Measurements from ENCODE around the gene MED28. TPM values are rescaled to one million over a fixed set of nuclear protein-coding genes. Genes with fewer than 3 reads are reported as not detected.

Gene MED28
- polyA plus RNA-seq, 1 donor from 2014 or later, result 33.7 TPM

DNA sequence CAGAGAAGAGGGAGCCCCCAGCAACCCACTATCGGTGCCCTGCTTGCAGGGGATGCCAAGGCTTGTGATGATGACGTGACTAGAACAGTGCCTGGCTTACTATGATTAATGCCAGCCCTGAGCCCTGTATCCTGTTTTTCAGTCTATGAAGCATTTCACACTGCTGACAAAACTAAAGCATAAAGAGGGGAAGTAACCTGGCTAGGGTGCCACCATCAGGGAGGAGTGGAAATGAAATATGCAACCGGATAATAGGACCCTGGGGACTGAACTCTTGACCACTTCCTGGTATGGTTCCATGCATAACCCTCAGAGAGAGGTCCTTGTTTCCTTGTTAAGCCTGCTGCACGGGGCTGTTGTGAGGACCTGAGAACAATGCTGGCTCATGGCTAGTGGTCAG, 50.3 kb downstream of the MED28 start:
- Histone ChIP-seq H3K36me3 (ENCODE audit: insufficient read depth, low read length) (no peaks in the 10 kb centered on the region), H2AFZ (ENCODE audit: low read depth, low read length) (no peak overlapping the region)
- no peak for TF ChIP-seq EP300 (conservative IDR thresholded peaks at IDR 0.05; ENCODE audit: poor library complexity, severe bottlenecking)
- TF ChIP-seq SMC3 (conservative IDR thresholded peaks at IDR 0.05; ENCODE audit: poor library complexity), result no peak
- TF ChIP-seq POLR2AphosphoS5 (IDR thresholded peaks at IDR 0.05), result no peak
- TF ChIP-seq RAD21 (conservative IDR thresholded peaks at IDR 0.05), result no peak
- no peak for TF ChIP-seq REST (IDR thresholded peaks at IDR 0.05; ENCODE audit: borderline replicate concordance)
- TF ChIP-seq MXI1 (conservative IDR thresholded peaks at IDR 0.05; ENCODE audit: poor library complexity, severe bottlenecking), result no peak
- TF ChIP-seq, protein P1, sequence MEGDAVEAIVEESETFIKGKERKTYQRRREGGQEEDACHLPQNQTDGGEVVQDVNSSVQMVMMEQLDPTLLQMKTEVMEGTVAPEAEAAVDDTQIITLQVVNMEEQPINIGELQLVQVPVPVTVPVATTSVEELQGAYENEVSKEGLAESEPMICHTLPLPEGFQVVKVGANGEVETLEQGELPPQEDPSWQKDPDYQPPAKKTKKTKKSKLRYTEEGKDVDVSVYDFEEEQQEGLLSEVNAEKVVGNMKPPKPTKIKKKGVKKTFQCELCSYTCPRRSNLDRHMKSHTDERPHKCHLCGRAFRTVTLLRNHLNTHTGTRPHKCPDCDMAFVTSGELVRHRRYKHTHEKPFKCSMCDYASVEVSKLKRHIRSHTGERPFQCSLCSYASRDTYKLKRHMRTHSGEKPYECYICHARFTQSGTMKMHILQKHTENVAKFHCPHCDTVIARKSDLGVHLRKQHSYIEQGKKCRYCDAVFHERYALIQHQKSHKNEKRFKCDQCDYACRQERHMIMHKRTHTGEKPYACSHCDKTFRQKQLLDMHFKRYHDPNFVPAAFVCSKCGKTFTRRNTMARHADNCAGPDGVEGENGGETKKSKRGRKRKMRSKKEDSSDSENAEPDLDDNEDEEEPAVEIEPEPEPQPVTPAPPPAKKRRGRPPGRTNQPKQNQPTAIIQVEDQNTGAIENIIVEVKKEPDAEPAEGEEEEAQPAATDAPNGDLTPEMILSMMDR (IDR thresholded peaks at IDR 0.05; ENCODE audit: poor library complexity, severe bottlenecking), result no peak
- TF ChIP-seq TAF1 (IDR thresholded peaks at IDR 0.05; ENCODE audit: low read depth), result no peak
- no peak for TF ChIP-seq EZH2 (IDR thresholded peaks at IDR 0.05; ENCODE audit: borderline replicate concordance, insufficient read depth, low read length, poor library complexity, severe bottlenecking)

GRCh38 chr4:17665346-17665745, 50.9 kb downstream of the MED28 start:
- Histone ChIP-seq H3K27ac (ENCODE audit: low read length) (no peak overlapping the region), H2AFZ (ENCODE audit: low read depth, low read length) (no peak overlapping the region), H3F3A (ENCODE audit: insufficient read depth, low read length, poor library complexity, severe bottlenecking) (no peaks in the 10 kb centered on the region), H3K9ac (ENCODE audit: low read length) (no peak overlapping the region), H3K9me3 (ENCODE audit: low read length) (no peaks in the 10 kb centered on the region), H3K9me2 (ENCODE audit: insufficient read depth, low read length) (no peaks in the 10 kb centered on the region), H3K27me3 (ENCODE audit: insufficient read depth, low read depth, low read length) (no peaks in the 10 kb centered on the region), H3K36me3 (ENCODE audit: insufficient read depth, low read length) (no peaks in the 10 kb centered on the region), H4K20me1 (ENCODE audit: insufficient read depth) (no peaks in the 10 kb centered on the region), H3K4me2 (ENCODE audit: low read length) (no peak overlapping the region), H3K4me3 (ENCODE audit: low read length) (no peak overlapping the region), H3K79me2 (replicated peaks; ENCODE audit: insufficient read depth, low read length) (no peaks in the 10 kb centered on the region)
- TF ChIP-seq EP300 (conservative IDR thresholded peaks at IDR 0.05; ENCODE audit: poor library complexity, severe bottlenecking) (no peak), REST (IDR thresholded peaks at IDR 0.05; ENCODE audit: borderline replicate concordance) (no peak), EZH2 (IDR thresholded peaks at IDR 0.05; ENCODE audit: borderline replicate concordance, insufficient read depth, low read length, poor library complexity, severe bottlenecking) (no peak), TAF1 (IDR thresholded peaks at IDR 0.05; ENCODE audit: low read depth) (no peak), RAD21 (conservative IDR thresholded peaks at IDR 0.05) (no peak), POLR2AphosphoS5 (IDR thresholded peaks at IDR 0.05) (no peak), MXI1 (conservative IDR thresholded peaks at IDR 0.05; ENCODE audit: poor library complexity, severe bottlenecking) (no peak), SMC3 (conservative IDR thresholded peaks at IDR 0.05; ENCODE audit: poor library complexity) (no peak)
- TF ChIP-seq, protein P1 (IDR thresholded peaks at IDR 0.05; ENCODE audit: poor library complexity, severe bottlenecking), result no peak

More for the DNA sequence above, 50.3 kb downstream of the MED28 start:
- H4K20me1 ChIP-seq (ENCODE audit: insufficient read depth), result no peaks in the 10 kb centered on the region
- no peak overlapping the region for H3K4me2 ChIP-seq (ENCODE audit: low read length)
- no peak overlapping the region for H3K27ac ChIP-seq (ENCODE audit: low read length)
- no peaks in the 10 kb centered on the region for H3K9me3 ChIP-seq (ENCODE audit: low read length)
- no peaks in the 10 kb centered on the region for H3K27me3 ChIP-seq (ENCODE audit: insufficient read depth, low read depth, low read length)
- H3K79me2 ChIP-seq (replicated peaks; ENCODE audit: insufficient read depth, low read length), result no peaks in the 10 kb centered on the region
- H3K4me3 ChIP-seq (ENCODE audit: low read length), result no peak overlapping the region
- H3K9ac ChIP-seq (ENCODE audit: low read length), result no peak overlapping the region
- H3F3A ChIP-seq (ENCODE audit: insufficient read depth, low read length, poor library complexity, severe bottlenecking), result no peaks in the 10 kb centered on the region
- H3K9me2 ChIP-seq (ENCODE audit: insufficient read depth, low read length), result no peaks in the 10 kb centered on the region
